T-cell (primary cell): ENCODE measurements around the gene DLX6. TPM values are rescaled to one million over a fixed set of nuclear protein-coding genes. Genes with fewer than 3 reads are reported as not detected.
A peak's percentile ranks its signal among the peaks of the same experiment; 100 is the strongest.

Experiments used
- ATAC-seq, 4 experiments: fragments of 200-7000 bp in 3 of 4; fragments of 150-1000 bp in 1 of 4; cut with Tn5 transposase; replicated peaks in 1 of 4; 1 replicate in 3 of 4; 2 replicates in 1 of 4; pipeline ENCODE4 v1.10.0; 2021; ENCODE audit warnings: moderate library complexity in 3 of 4, mild to moderate bottlenecking in 2 of 4, moderate number of reproducible peaks in 1 of 4
- CTCF ChIA-PET, 2 donors: fragments of 300-600 bp; sonication (Branson Sonifier 250); formaldehyde crosslinking; loops; one replicate each; lab custom pipeline; 2022; ENCODE audit warnings: antibody characterized with exemption in 2 of 2; lab: Charles Lee
- POLR2A ChIA-PET, 2 donors: fragments of 300-600 bp; sonication (Branson Sonifier 250); formaldehyde crosslinking; loops; one replicate each; lab custom pipeline; 2022; ENCODE audit warnings: antibody characterized with exemption in 2 of 2; lab: Charles Lee
- DNase-seq, 35 experiments: peaks; one replicate each; pipeline versions ENCODE4 v3.0.0 to v3.0.0-alpha.2; 2013 to 2023
- H3K27ac ChIP-seq: one replicate; pipeline ENCODE4 v1.5.1; 2013; ENCODE audit warnings: low read length
- H3K27me3 ChIP-seq, 2 experiments: replicated peaks in 1 of 2; 1 replicate in 1 of 2; 2 replicates in 1 of 2; pipeline versions ENCODE4 v1.6.1 to v1.7.0; 2013; ENCODE audit warnings: low read length in 1 of 2, mixed read lengths in 1 of 2; ENCODE audit not compliant: control insufficient read depth in 2 of 2, insufficient read depth in 2 of 2; ENCODE audit errors: extremely low read depth in 1 of 2
- H3K36me3 ChIP-seq, 2 donors: 1 replicate in 1 of 2; 2 replicates in 1 of 2; pipeline versions ENCODE4 v1.6.1 to v1.7.0; 2013; ENCODE audit warnings: low read length in 1 of 2; ENCODE audit not compliant: control insufficient read depth in 2 of 2, insufficient read depth in 1 of 2; ENCODE audit errors: extremely low read depth in 1 of 2
- H3K4me1 ChIP-seq, 2 experiments: 1 replicate in 1 of 2; 2 replicates in 1 of 2; pipeline versions ENCODE4 v1.6.1 to v1.7.0; 2013; ENCODE audit warnings: low read length in 2 of 2, mixed read lengths in 1 of 2; ENCODE audit not compliant: insufficient read depth in 2 of 2, control insufficient read depth in 1 of 2; ENCODE audit errors: extremely low read depth in 1 of 2
- H3K4me3 ChIP-seq, 2 donors: 1 replicate in 1 of 2; 2 replicates in 1 of 2; pipeline versions ENCODE4 v1.5.1 to v1.7.0; 2013; ENCODE audit warnings: mild to moderate bottlenecking in 2 of 2, low read length in 1 of 2, moderate library complexity in 1 of 2; ENCODE audit not compliant: control insufficient read depth in 1 of 2; ENCODE audit errors: extremely low read depth in 1 of 2
- H3K9me3 ChIP-seq: 2 replicates; pipeline ENCODE4 v1.7.0; 2013
- H3K27ac Mint-ChIP-seq, 2 donors: one replicate each; pipeline ENCODE4 v1.8.0; 2020 to 2021; ENCODE audit warnings: mild to moderate bottlenecking in 2 of 2, mixed read lengths in 2 of 2
- H3K27me3 Mint-ChIP-seq, 2 donors: one replicate each; pipeline ENCODE4 v1.8.0; 2021 to 2022; ENCODE audit warnings: mixed read lengths in 2 of 2
- H3K36me3 Mint-ChIP-seq: one replicate; pipeline ENCODE4 v1.8.0; 2021; ENCODE audit warnings: mixed read lengths
- H3K4me1 Mint-ChIP-seq, 3 donors: one replicate each; pipeline ENCODE4 v1.8.0; 2020 to 2022; ENCODE audit warnings: mixed read lengths in 3 of 3, mild to moderate bottlenecking in 1 of 3
- H3K4me3 Mint-ChIP-seq, 3 donors: one replicate each; pipeline ENCODE4 v1.8.0; 2020 to 2022; ENCODE audit warnings: mild to moderate bottlenecking in 3 of 3, mixed read lengths in 3 of 3, moderate library complexity in 3 of 3
- H3K9me3 Mint-ChIP-seq, 3 donors: one replicate each; pipeline ENCODE4 v1.8.0; 2020 to 2022; ENCODE audit warnings: mixed read lengths in 3 of 3
- WGBS: methylation state at CpG from one replicate; pipeline ENCODE4 v1.1.5; 2013; ENCODE audit warnings: missing lambda C conversion rate; ENCODE audit not compliant: insufficient coverage; 5-methylcytosine and 5-hydroxymethylcytosine counted together
- total RNA-seq, 35 experiments: library from RNA in 6 of 35; stranded (reverse) in 6 of 35; fragments of 120-200 nt in 1 of 35; gene quantifications; one replicate each; pipeline versions ENCODE4 v1.2.1 to v1.2.4 and lab custom pipeline; 2013 to 2026

DLX6 gene
- total RNA-seq, 5 donors from 2014 or later (not counting 1 experiment from before 2014, with no cell fraction given): not detected

GRCh38 chr7:96987719-96988118, 17.6 kb upstream of the DLX6 start:
- Mint-ChIP-seq H3K27ac (no peak overlapping the region), H3K27me3 (peaks cover 51 to 60% of the 10 kb centered on the region in 2 donors), H3K4me1 (peaks cover 0 to 4% (median 2%) of the 10 kb centered on the region in 3 donors), H3K36me3 (no peaks in the 10 kb centered on the region), H3K9me3 (no peaks in the 10 kb centered on the region), H3K4me3 (no peak overlapping the region)
- peaks cover 21 to 23% of the 10 kb centered on the region in 2 experiments for H3K27me3 ChIP-seq
- H3K9me3 ChIP-seq: no peaks in the 10 kb centered on the region
- CTCF ChIA-PET: no interaction called here
- POLR2A ChIA-PET: no interaction called here
- no peak overlapping the region for H3K4me3 ChIP-seq
- H3K27ac ChIP-seq: no peak overlapping the region
- no peak for ATAC-seq
- peaks cover 0 to 6% of the 10 kb centered on the region in 2 experiments for H3K4me1 ChIP-seq
- H3K36me3 ChIP-seq: no peaks in the 10 kb centered on the region
- no peak for DNase-seq

GRCh38 chr7:96989241-96989858, 16.0 kb upstream of the DLX6 start:
- Histone ChIP-seq H3K4me3 (no peak overlapping the region), H3K9me3 (no peaks in the 10 kb centered on the region), H3K36me3 (no peaks in the 10 kb centered on the region), H3K27me3 (peaks cover 26 to 38% of the 10 kb centered on the region in 2 experiments), H3K27ac (no peak overlapping the region), H3K4me1 (peaks cover 0 to 11% of the 10 kb centered on the region in 2 experiments)
- H3K27me3 Mint-ChIP-seq: peaks cover 60 to 76% of the 10 kb centered on the region in 2 donors
- ATAC-seq (no peak), DNase-seq (no peak)
- H3K36me3 Mint-ChIP-seq: no peaks in the 10 kb centered on the region
- ChIA-PET POLR2A (no interaction called here), CTCF (interaction anchor here in 1 of 2 donors (0.6 kb wide), 1 partner anchor 913 kb away, joined by 9 read pairs; no protein-coding TSS in a partner anchor)
- H3K4me1 Mint-ChIP-seq: peaks cover 0 to 8% (median 2%) of the 10 kb centered on the region in 3 donors
- H3K27ac Mint-ChIP-seq: no peak overlapping the region
- H3K9me3 Mint-ChIP-seq: no peaks in the 10 kb centered on the region
- H3K4me3 Mint-ChIP-seq: no peak overlapping the region
- WGBS: 0% methylated on average over 4 of the region's 22 CpGs

- Mint-ChIP-seq H3K4me3 (no peak overlapping the region), H3K9me3 (no peaks in the 10 kb centered on the region), H3K36me3 (no peaks in the 10 kb centered on the region), H3K27ac (no peak overlapping the region), H3K4me1 (peaks cover 0 to 8% (median 2%) of the 10 kb centered on the region in 3 donors), H3K27me3 (peaks cover 61 to 78% of the 10 kb centered on the region in 2 donors)
- DNase-seq (no peak), ATAC-seq (no peak)
- Histone ChIP-seq H3K27ac (no peak overlapping the region), H3K27me3 (peaks cover 28 to 38% of the 10 kb centered on the region in 2 experiments), H3K4me3 (no peak overlapping the region), H3K4me1 (peaks cover 0 to 11% of the 10 kb centered on the region in 2 experiments), H3K9me3 (no peaks in the 10 kb centered on the region), H3K36me3 (no peaks in the 10 kb centered on the region)
- 13% methylated on average over 3 of the region's 8 CpGs for WGBS
- CTCF ChIA-PET: no interaction called here
- POLR2A ChIA-PET: no interaction called here
Measured at GRCh38 chr7:96989859-96990317, 15.5 kb upstream of the DLX6 start.

- Histone ChIP-seq H3K9me3 (no peaks in the 10 kb centered on the region), H3K36me3 (no peaks in the 10 kb centered on the region), H3K4me3 (no peak overlapping the region), H3K4me1 (peaks cover 0 to 11% of the 10 kb centered on the region in 2 experiments), H3K27ac (no peak overlapping the region), H3K27me3 (peaks cover 27 to 52% of the 10 kb centered on the region in 2 experiments)
- Mint-ChIP-seq H3K27me3 (peaks cover 72 to 85% of the 10 kb centered on the region in 2 donors), H3K36me3 (no peaks in the 10 kb centered on the region), H3K4me3 (no peak overlapping the region), H3K27ac (no peak overlapping the region), H3K4me1 (peaks cover under 1 to 11% (median 2%) of the 10 kb centered on the region in 3 donors), H3K9me3 (no peaks in the 10 kb centered on the region)
- no CpG with 5 or more reads among the region's 13 CpGs for WGBS
- ATAC-seq: no peak
- DNase-seq: no peak
- ChIA-PET POLR2A (no interaction called here), CTCF (interaction anchor here (0.5 to 1.1 kb wide), 3 partner anchors 36 to 1723 kb away, joined by 3 to 5 read pairs (median 3); no protein-coding TSS in a partner anchor)
Measured at GRCh38 chr7:96991546-96992191, 13.7 kb upstream of the DLX6 start.

GRCh38 chr7:96992192-96993005, 13.0 kb upstream of the DLX6 start:
- peaks cover 25 to 59% of the 10 kb centered on the region in 2 experiments for H3K27me3 ChIP-seq
- ATAC-seq: no peak
- WGBS: 24% methylated on average over 28 of the region's 47 CpGs
- Mint-ChIP-seq H3K4me3 (no peak overlapping the region), H3K9me3 (no peaks in the 10 kb centered on the region), H3K27me3 (peaks cover 76 to 88% of the 10 kb centered on the region in 2 donors), H3K36me3 (no peaks in the 10 kb centered on the region), H3K4me1 (peaks cover 1 to 15% (median 2%) of the 10 kb centered on the region in 3 donors), H3K27ac (peak overlapping the region in 1 of 2 donors; percentile 52)
- H3K4me3 ChIP-seq: no peak overlapping the region
- H3K4me1 ChIP-seq: peaks cover 0 to 11% of the 10 kb centered on the region in 2 experiments
- H3K27ac ChIP-seq: no peak overlapping the region
- no peaks in the 10 kb centered on the region for H3K36me3 ChIP-seq
- CTCF ChIA-PET: interaction anchor here (0.5 to 1.1 kb wide), 4 partner anchors 35 to 1722 kb away, joined by 3 to 5 read pairs (median 3); no protein-coding TSS in a partner anchor
- DNase-seq: no peak
- H3K9me3 ChIP-seq: no peaks in the 10 kb centered on the region
- POLR2A ChIA-PET: no interaction called here
